Measurements from ENCODE around the gene VPS13D.
"Not testable (repeated sequence)": the region's sequence is repeated elsewhere in the genome, so short reads cannot be mapped to it uniquely, and the experiment has no call there.

The VPS13D gene

DNA sequence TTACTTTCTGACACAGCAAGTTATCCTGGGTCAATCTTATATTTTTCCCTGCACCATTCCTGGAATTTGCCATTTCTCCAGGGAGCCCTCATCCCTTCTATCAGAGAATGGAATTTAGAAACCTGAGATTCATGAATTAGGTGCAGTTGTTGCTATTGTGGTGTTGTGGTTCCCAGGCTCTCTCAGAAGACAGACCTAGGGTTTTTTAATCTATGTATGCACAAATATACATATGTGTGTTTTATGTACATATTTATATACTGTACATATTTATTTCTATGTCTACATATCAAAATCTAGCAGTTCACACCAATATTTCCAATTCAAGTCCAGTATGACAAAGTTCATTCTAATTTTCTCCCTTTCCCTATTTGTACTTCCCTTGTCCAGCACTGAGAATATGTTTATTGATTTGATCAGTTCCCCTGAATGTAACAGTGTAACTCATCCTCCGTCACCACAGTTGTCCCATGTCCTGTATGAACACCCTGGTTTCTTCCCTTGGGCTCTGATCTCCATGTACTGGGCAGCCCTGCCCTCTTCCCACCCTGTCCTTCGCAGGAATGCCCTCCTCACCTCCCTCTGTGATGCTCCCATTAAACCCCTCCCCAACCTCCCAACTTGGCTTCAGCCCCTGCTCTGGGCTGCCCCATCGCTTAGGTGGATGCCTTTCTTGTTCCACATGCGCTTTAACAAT is 145.5 kb downstream of the VPS13D start:
- WGBS, result 94% methylated on average over 4 of the region's 4 CpGs
- no peaks in the 10 kb centered on the region for H3K9me3 ChIP-seq (ENCODE audit: insufficient read depth, low read depth, low read length)

DNA sequence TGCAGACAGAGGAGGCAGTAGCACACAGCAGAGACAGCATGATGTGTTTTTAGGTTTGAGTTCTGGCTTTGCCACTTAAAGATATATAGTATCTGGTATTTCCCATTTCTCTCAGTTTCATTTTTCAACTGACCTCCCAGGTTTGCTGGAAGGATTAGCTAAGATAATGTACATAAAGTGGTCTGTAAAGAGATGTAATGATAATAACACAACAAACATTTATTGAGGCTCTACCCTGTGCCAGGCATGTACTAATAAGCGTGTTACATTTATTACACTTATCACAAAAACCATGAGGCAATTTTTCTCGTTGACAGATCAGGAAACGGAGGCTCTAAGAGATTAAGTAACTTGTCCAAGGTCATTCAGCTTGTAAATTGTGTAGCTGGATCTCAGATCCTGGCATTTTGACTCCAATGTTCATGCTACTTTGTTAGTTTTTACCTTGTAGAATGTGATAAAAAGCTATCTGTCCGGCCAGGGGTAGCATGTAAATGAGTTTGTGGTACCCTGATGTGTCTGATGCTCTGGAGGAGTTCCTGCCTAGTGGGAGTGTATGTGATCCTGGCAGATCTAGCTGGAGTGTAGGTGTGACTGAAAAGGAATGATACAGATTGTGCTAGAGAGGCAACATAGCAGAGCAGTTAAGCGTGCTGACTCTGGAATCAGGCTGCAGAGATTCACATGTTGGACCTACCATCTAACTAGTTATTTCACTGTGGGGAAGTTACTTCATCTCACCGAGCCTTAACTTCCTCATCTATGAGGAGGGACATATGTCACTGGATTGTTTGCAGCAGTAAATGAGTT is 146.6 kb downstream of the VPS13D start:
- Histone ChIP-seq H3K27ac (ENCODE audit: low read depth, low read length) (no peak overlapping the region), H3K4me3 (ENCODE audit: low read length) (no peak overlapping the region), H3K4me1 (ENCODE audit: insufficient read depth, low read length) (no peaks in the 10 kb centered on the region), H3K9ac (ENCODE audit: low read depth, low read length) (no peak overlapping the region), H3K9me3 (ENCODE audit: insufficient read depth, low read depth, low read length) (no peaks in the 10 kb centered on the region), H3K27me3 (ENCODE audit: insufficient read depth, low read length) (no peaks in the 10 kb centered on the region), H3K36me3 (ENCODE audit: insufficient read depth, low read length) (peaks cover 33% of the 10 kb centered on the region)
- WGBS, result 97% methylated on average over 5 of the region's 6 CpGs

More for the DNA sequence above, 145.5 kb downstream of the VPS13D start:
- Histone ChIP-seq H3K27ac (ENCODE audit: low read depth, low read length) (no peak overlapping the region), H3K36me3 (ENCODE audit: insufficient read depth, low read length) (peaks cover 30% of the 10 kb centered on the region), H3K9ac (ENCODE audit: low read depth, low read length) (no peak overlapping the region), H3K27me3 (ENCODE audit: insufficient read depth, low read length) (no peaks in the 10 kb centered on the region), H3K4me3 (ENCODE audit: low read length) (no peak overlapping the region), H3K4me1 (ENCODE audit: insufficient read depth, low read length) (no peaks in the 10 kb centered on the region)

DNA sequence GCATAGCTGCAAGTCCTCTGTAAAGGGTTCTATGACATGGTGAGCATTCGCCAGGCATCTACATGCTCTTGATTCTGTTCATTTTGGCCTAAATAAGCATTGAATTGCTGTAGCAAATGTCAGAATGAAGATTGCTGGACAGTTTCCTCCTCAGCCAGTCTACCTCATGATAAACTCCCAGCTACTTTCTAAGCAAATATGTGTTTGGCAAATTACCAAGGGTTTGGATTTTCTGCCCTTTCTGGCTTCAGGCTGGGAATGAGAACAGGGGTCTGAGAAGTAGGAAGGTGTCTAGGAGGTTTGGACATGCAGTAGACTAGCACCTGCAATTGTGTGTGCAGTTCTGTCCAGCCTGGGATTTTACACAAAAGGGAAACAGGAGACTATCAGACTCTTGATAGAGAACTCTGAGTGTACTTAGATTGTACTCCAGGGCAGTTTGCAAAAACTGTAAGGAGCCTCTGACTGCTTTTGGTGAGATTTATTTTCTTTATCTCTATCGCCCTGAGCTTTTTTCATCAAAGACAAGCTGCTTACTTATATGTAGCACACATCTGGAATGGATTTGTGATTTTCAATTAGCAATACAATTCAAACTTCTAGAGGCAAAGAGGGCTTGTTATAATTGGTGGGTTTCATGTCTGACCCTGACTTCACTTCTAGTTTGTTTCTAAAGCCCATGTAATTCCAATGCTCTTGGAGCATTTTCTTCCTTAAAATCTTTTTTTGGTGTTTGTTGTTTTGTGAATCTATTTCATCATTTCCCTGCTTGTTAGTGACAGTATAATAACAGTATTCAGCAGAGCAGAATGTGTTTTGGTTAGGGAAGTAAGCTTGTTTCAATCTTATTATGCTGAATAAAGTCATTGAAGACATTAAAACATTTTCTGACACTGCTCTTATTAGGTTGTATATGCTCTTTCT is 150.8 kb downstream of the VPS13D start:
- Histone ChIP-seq H3K9me3 (ENCODE audit: insufficient read depth, low read depth, low read length) (no peaks in the 10 kb centered on the region), H3K27ac (ENCODE audit: low read depth, low read length) (no peak overlapping the region), H3K27me3 (ENCODE audit: insufficient read depth, low read length) (no peaks in the 10 kb centered on the region), H3K4me1 (ENCODE audit: insufficient read depth, low read length) (no peaks in the 10 kb centered on the region), H3K36me3 (ENCODE audit: insufficient read depth, low read length) (peaks cover 50% of the 10 kb centered on the region), H3K4me3 (ENCODE audit: low read length) (no peak overlapping the region), H3K9ac (ENCODE audit: low read depth, low read length) (no peak overlapping the region)
- WGBS, result 95% methylated on average over 1 of the region's 2 CpGs

DNA sequence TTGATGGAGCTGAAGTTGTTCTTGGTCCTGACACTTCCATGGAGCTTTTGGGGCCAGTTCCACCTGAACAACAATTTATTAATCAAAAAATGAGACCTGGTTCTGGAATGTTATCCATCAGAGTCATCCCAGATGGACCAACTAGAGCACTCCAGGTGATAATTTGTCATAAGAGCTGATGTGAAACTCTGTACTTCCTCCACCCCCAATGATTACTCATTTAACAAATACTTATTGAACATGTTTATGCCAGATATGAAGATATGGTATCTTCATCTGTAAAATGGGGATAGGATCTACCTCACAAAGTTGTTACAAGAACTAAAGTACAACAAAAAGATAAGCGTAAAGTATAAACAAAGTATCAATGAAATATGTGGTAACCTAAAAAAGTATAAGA is 153.2 kb downstream of the VPS13D start:
- Histone ChIP-seq H3K9ac (ENCODE audit: low read depth, low read length) (no peak overlapping the region), H3K27me3 (ENCODE audit: insufficient read depth, low read length) (no peaks in the 10 kb centered on the region), H3K4me1 (ENCODE audit: insufficient read depth, low read length) (no peaks in the 10 kb centered on the region), H3K27ac (ENCODE audit: low read depth, low read length) (no peak overlapping the region), H3K9me3 (ENCODE audit: insufficient read depth, low read depth, low read length) (peaks cover 16% of the 10 kb centered on the region; the same call in 1 of the 2 replicates), H3K36me3 (ENCODE audit: insufficient read depth, low read length) (peaks cover 72% of the 10 kb centered on the region), H3K4me3 (ENCODE audit: low read length) (no peak overlapping the region)
- no CpG with 5 or more reads among the region's 1 CpG for WGBS

DNA sequence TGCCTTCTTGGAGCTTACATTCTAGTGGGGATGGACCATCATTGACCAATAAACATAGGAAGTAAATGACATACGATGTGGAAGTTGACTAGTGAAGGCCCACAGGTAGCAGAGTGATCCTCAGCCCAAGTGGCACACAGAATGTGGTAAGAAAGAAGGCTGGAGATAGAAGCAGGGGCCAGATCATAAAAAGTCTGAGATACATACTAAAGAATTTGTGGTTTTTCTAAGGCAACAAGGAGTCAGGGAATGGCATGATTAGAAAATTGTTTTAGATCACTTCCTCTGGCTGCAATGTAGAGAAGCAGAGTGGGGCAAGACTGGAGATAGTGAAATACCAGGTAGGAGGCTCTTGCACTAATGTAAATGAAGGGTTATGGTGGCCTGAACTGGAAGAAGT is 154.0 kb downstream of the VPS13D start:
- H3K27me3 ChIP-seq (ENCODE audit: insufficient read depth, low read length), result no peaks in the 10 kb centered on the region
- H3K36me3 ChIP-seq (ENCODE audit: insufficient read depth, low read length), result peaks cover 74% of the 10 kb centered on the region
- H3K4me3 ChIP-seq (ENCODE audit: low read length), result no peak overlapping the region
- H3K4me1 ChIP-seq (ENCODE audit: insufficient read depth, low read length), result no peaks in the 10 kb centered on the region
- H3K9me3 ChIP-seq (ENCODE audit: insufficient read depth, low read depth, low read length), result peaks cover 16% of the 10 kb centered on the region; the same call in 1 of the 2 replicates
- no peak overlapping the region for H3K27ac ChIP-seq (ENCODE audit: low read depth, low read length)
- WGBS, result 88% methylated on average over 1 of the region's 1 CpG
- H3K9ac ChIP-seq (ENCODE audit: low read depth, low read length), result no peak overlapping the region

DNA sequence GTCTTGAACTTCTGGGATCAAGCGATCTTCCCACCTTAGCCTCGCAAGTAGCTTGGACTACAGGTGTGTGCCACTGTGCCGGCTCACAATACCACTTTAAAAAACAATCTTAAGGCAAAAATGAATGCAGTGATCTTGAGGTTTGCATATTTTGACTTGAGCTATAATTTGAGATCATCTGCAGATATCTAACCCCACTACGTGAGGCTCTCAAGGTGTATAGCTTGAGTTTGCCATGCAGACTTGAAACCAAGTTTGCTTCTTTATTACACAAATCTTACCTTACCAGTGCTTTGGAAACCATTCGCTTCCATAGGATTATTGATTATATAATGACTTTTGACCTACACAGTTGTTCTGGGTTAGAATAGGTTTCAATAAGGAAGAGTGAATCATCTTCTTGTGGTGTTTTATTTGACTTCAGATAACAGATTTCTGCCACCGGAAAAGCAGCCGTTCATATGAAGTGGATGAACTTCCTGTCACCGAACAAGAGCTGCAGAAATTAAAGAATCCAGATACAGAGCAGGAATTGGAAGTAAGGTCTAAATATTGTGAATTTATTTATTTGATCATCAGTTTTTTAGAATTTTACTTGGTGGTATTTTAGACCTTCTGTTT is 155.1 kb downstream of the VPS13D start:
- H3K36me3 ChIP-seq (ENCODE audit: insufficient read depth, low read length), result peaks cover 74% of the 10 kb centered on the region
- H3K9ac ChIP-seq (ENCODE audit: low read depth, low read length), result no peak overlapping the region
- no peaks in the 10 kb centered on the region for H3K4me1 ChIP-seq (ENCODE audit: insufficient read depth, low read length)
- no peaks in the 10 kb centered on the region for H3K27me3 ChIP-seq (ENCODE audit: insufficient read depth, low read length)
- no peak overlapping the region for H3K4me3 ChIP-seq (ENCODE audit: low read length)
- H3K9me3 ChIP-seq (ENCODE audit: insufficient read depth, low read depth, low read length), result peaks cover 16% of the 10 kb centered on the region; the same call in 1 of the 2 replicates
- 94% methylated on average over 7 of the region's 8 CpGs for WGBS
- H3K27ac ChIP-seq (ENCODE audit: low read depth, low read length), result no peak overlapping the region

DNA sequence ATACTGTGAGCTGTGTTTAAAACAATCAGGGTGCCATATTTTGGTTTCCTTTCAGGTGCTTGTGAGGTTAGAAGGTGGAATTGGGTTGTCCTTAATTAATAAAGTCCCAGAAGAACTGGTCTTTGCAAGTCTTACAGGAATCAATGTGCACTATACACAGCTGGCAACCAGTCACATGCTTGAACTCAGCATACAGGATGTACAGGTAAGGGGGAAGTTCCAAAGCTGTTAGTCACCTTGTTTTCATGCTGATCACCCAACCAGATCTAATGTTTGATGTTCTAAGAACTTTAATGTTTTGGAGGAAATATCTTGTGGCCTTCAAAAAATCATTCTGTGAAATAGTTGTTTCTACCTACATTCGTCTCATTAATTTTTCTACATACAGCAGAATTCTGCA is 156.3 kb downstream of the VPS13D start:
- WGBS, result 100% methylated on average over 1 of the region's 1 CpG
- Histone ChIP-seq H3K36me3 (ENCODE audit: insufficient read depth, low read length) (peaks cover 70% of the 10 kb centered on the region), H3K27ac (ENCODE audit: low read depth, low read length) (no peak overlapping the region), H3K4me1 (ENCODE audit: insufficient read depth, low read length) (no peaks in the 10 kb centered on the region), H3K9me3 (ENCODE audit: insufficient read depth, low read depth, low read length) (peaks cover 16% of the 10 kb centered on the region; the same call in 1 of the 2 replicates), H3K4me3 (ENCODE audit: low read length) (no peak overlapping the region), H3K9ac (ENCODE audit: low read depth, low read length) (no peak overlapping the region), H3K27me3 (ENCODE audit: insufficient read depth, low read length) (no peaks in the 10 kb centered on the region)

DNA sequence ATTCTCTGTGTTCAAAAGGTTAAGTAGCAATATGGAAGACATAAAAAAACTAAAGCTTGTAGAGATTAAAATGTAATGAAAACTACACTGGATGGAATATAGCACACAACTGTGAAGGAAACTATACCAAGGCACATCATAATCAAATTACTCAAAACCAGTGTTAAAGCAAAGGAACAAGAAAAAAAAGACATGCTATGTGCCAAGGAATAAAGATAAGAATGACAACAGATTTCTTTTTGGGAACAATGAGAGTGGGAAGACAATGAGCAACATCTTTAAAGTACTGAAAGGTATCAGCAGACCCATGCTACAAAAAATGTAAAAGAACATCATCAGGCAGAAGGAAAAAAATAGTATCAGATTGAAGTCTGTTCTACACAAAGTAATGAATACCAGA is 157.8 kb downstream of the VPS13D start:
- Histone ChIP-seq H3K27me3 (ENCODE audit: insufficient read depth, low read length) (no peaks in the 10 kb centered on the region), H3K9me3 (ENCODE audit: insufficient read depth, low read depth, low read length) (peaks cover 16% of the 10 kb centered on the region; the same call in 1 of the 2 replicates), H3K4me1 (ENCODE audit: insufficient read depth, low read length) (no peaks in the 10 kb centered on the region), H3K4me3 (ENCODE audit: low read length) (no peak overlapping the region), H3K27ac (ENCODE audit: low read depth, low read length) (no peak overlapping the region), H3K9ac (ENCODE audit: low read depth, low read length) (no peak overlapping the region), H3K36me3 (ENCODE audit: insufficient read depth, low read length) (peaks cover 67% of the 10 kb centered on the region)

DNA sequence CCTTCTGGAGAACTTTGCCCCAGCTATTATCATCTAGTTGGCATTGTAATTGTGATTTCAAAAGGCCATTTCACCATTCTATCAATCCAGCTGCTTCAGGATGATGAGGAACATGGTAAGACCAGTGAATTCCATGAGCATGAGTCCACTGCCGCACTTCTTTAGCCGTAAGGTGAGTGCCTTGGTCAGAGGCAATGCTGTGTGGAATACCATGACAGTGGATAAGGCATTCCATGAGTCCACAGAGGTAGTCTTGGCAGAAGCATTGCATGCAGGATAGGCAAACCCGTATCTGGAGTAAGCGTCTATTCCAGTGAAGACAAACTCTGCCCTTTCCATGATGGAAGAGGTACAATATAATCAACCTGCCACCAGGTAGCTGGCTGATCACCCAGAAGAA is 160.5 kb downstream of the VPS13D start:
- H3K27ac ChIP-seq (ENCODE audit: low read depth, low read length); H3K4me3 ChIP-seq (ENCODE audit: low read length); H3K9ac ChIP-seq (ENCODE audit: low read depth, low read length); H3K27me3 ChIP-seq (ENCODE audit: insufficient read depth, low read length); H3K4me1 ChIP-seq (ENCODE audit: insufficient read depth, low read length): not testable (repeated sequence)
- WGBS, result 95% methylated on average over 4 of the region's 4 CpGs
- Histone ChIP-seq H3K36me3 (ENCODE audit: insufficient read depth, low read length) (peaks cover 43% of the 10 kb centered on the region), H3K9me3 (ENCODE audit: insufficient read depth, low read depth, low read length) (peaks cover 16% of the 10 kb centered on the region; the same call in 1 of the 2 replicates)

DNA sequence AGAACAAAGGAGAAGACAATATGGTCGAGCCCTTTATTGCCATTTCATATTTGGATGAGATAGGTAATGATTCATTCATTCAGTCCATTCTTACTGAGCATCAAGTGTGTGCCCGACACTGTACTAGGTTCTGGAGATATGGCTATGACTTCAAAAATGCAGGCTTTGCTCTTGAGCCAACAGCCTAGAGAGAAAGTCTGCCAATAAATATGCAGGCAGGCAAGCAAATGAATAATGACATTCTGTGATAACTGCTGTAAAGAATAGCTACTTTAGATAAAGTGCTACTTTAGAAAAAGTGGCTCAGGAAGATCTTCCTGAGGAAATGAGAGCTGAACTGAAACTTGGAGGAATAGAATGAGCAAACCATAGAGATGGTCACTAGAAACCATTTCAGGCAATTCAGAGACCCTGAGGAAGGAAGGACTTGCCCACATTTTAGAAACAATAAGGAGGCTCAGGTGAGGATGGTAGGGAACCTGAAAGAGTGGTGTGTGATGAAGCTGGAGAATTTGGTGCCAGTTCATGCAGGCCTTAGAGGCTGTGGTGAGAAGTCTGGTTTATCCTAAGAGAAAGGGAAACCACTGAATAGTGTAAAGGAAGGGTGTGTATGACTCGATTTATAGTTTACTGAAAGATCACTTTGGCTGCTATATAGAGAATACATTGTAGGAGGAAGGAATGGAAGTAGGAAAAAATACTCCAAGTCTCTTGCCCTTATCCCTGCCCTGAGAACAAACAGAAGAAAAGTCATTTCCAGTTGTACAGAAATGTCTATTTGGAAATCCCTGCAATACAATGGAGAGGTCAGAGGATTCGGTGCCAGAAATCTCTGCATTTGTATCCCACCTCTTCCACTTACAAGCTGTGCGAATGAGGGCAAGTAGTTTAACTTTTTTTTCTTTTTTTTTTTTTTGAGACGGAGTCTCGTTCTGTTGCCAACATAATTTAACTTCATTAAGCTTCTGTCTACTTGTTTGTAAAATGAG is 167.9 kb downstream of the VPS13D start:
- Histone ChIP-seq H3K27me3 (ENCODE audit: insufficient read depth, low read length) (no peaks in the 10 kb centered on the region), H3K4me3 (ENCODE audit: low read length) (no peak overlapping the region), H3K27ac (ENCODE audit: low read depth, low read length) (no peak overlapping the region), H3K9me3 (ENCODE audit: insufficient read depth, low read depth, low read length) (no peaks in the 10 kb centered on the region), H3K36me3 (ENCODE audit: insufficient read depth, low read length) (peaks cover 4% of the 10 kb centered on the region; the same call in 1 of the 2 replicates), H3K9ac (ENCODE audit: low read depth, low read length) (no peak overlapping the region), H3K4me1 (ENCODE audit: insufficient read depth, low read length) (peaks cover 10% of the 10 kb centered on the region; the same call in 1 of the 2 replicates)
- WGBS, result 96% methylated on average over 4 of the region's 7 CpGs

Data from HUES64 (cell line).